H1 (cell line): ENCODE measurements around the gene NXN. TPM values are rescaled to one million over a fixed set of nuclear protein-coding genes. Genes with fewer than 3 reads are reported as not detected.

Source experiments
- CTCF ChIA-PET: fragments of 300-600 bp; sonication (Branson Sonifier 250); formaldehyde crosslinking; loops from one replicate; lab custom pipeline; 2021; ENCODE audit not compliant: partially characterized antibody; lab: Charles Lee
- POLR2A ChIA-PET: fragments of 300-600 bp; sonication (Branson Sonifier 250); formaldehyde crosslinking; loops from one replicate; lab custom pipeline; 2021; ENCODE audit warnings: inconsistent platforms; ENCODE audit not compliant: partially characterized antibody; lab: Charles Lee
- DNase-seq, 2 experiments: peaks; one replicate each; pipeline versions ENCODE4 v3.0.0 to v3.0.0-alpha.2; 2010 to 2022; ENCODE audit warnings: low spot score in 2 of 2, low read depth in 1 of 2, mixed read lengths in 1 of 2
- FAIRE-seq: peaks from 2 replicates; lab custom pipeline; 2011; peaks lifted over from hg19 to GRCh38; lab: Jason Lieb, UNC
- H2AFZ ChIP-seq: 2 replicates; pipeline ENCODE4 v1.8.1; 2012; ENCODE audit warnings: low read length, inconsistent platforms
- H2AK5ac ChIP-seq: 2 replicates; pipeline ENCODE4 v1.6.1; 2013; ENCODE audit warnings: low read depth, low read length
- H2BK120ac ChIP-seq: replicated peaks from 2 replicates; pipeline ENCODE3; 2013; ENCODE audit warnings: low read depth, low read length, inconsistent platforms
- H2BK12ac ChIP-seq: 2 replicates; pipeline ENCODE4 v1.6.1; 2013; ENCODE audit warnings: low read depth, low read length
- H2BK15ac ChIP-seq: 2 replicates; pipeline ENCODE4 v1.6.1; 2013; ENCODE audit warnings: low read length
- H2BK20ac ChIP-seq: 2 replicates; pipeline ENCODE4 v1.6.1; 2013; ENCODE audit warnings: low read length
- H2BK5ac ChIP-seq: 2 replicates; pipeline ENCODE4 v1.6.1; 2013; ENCODE audit warnings: low read depth, low read length
- H3K14ac ChIP-seq: 2 replicates; pipeline ENCODE4 v1.6.1; 2013; ENCODE audit warnings: inconsistent platforms; ENCODE audit not compliant: insufficient read length
- H3K18ac ChIP-seq: 2 replicates; pipeline ENCODE4 v1.6.1; 2013; ENCODE audit warnings: low read length; ENCODE audit errors: extremely low read depth
- H3K23ac ChIP-seq: 2 replicates; pipeline ENCODE4 v1.6.1; 2013; ENCODE audit warnings: inconsistent platforms; ENCODE audit not compliant: insufficient read length
- H3K23me2 ChIP-seq: 2 replicates; pipeline ENCODE4 v1.6.1; 2013; ENCODE audit warnings: low read depth, low read length
- H3K27ac ChIP-seq: 2 replicates; pipeline ENCODE4 v1.6.1; 2011; ENCODE audit warnings: low read depth, low read length, inconsistent platforms
- H3K27me3 ChIP-seq, 4 experiments: replicated peaks in 1 of 4; 1 replicate in 1 of 4; 2 replicates in 3 of 4; pipeline versions ENCODE4 v1.6.1 to v1.8.1; 2011 to 2013; ENCODE audit warnings: low read length in 3 of 4, mild to moderate bottlenecking in 3 of 4, inconsistent platforms in 2 of 4, mixed read lengths in 2 of 4, moderate library complexity in 1 of 4; ENCODE audit not compliant: control insufficient read depth in 3 of 4, insufficient read depth in 3 of 4; ENCODE audit errors: extremely low read depth in 1 of 4
- H3K36me3 ChIP-seq, 4 experiments: 2 replicates each; pipeline versions ENCODE4 v1.6.1 to v1.8.1; 2011 to 2013; ENCODE audit warnings: mild to moderate bottlenecking in 4 of 4, low read length in 3 of 4, moderate library complexity in 2 of 4, control low read depth in 1 of 4, inconsistent platforms in 1 of 4; ENCODE audit not compliant: insufficient read depth in 4 of 4, control insufficient read depth in 2 of 4
- H3K4ac ChIP-seq: replicated peaks from 2 replicates; pipeline ENCODE3; 2013; ENCODE audit warnings: low read length, low read depth, mixed read lengths, inconsistent platforms; ENCODE audit not compliant: insufficient read length
- H3K4me1 ChIP-seq, 4 experiments: replicated peaks in 1 of 4; 1 replicate in 1 of 4; 2 replicates in 3 of 4; pipeline versions ENCODE4 v1.6.1 to v1.8.1; 2011 to 2013; ENCODE audit warnings: low read length in 3 of 4, inconsistent platforms in 2 of 4, mixed read lengths in 1 of 4; ENCODE audit not compliant: insufficient read depth in 4 of 4, control insufficient read depth in 3 of 4
- H3K4me2 ChIP-seq, 2 experiments: 2 replicates each; pipeline versions ENCODE4 v1.6.1 to v1.8.1; 2011 to 2013; ENCODE audit warnings: low read depth in 2 of 2, low read length in 2 of 2, control low read depth in 1 of 2, inconsistent platforms in 1 of 2, mild to moderate bottlenecking in 1 of 2; ENCODE audit not compliant: insufficient read depth in 1 of 2
- H3K4me3 ChIP-seq, 4 experiments: fragments of 200-600, 300-600 bp in 1 of 4; sonication (generic), shearing (Covaris generic), sonication (Bioruptor Twin) in 1 of 4; 2 replicates each; pipeline versions ENCODE4 v1.5.1 to v1.8.1; 2011 to 2016; ENCODE audit warnings: low read length in 4 of 4, low read depth in 3 of 4, control low read depth in 2 of 4, inconsistent platforms in 2 of 4, mild to moderate bottlenecking in 2 of 4, mixed read lengths in 1 of 4, moderate library complexity in 1 of 4; ENCODE audit not compliant: insufficient read depth in 2 of 4; ENCODE audit errors: extremely low read depth in 1 of 4
- H3K56ac ChIP-seq: replicated peaks from 2 replicates; pipeline ENCODE3; 2013; ENCODE audit warnings: low read depth, mild to moderate bottlenecking, mixed read lengths, low read length, inconsistent platforms; ENCODE audit not compliant: insufficient read length
- H3K79me1 ChIP-seq: 2 replicates; pipeline ENCODE4 v1.6.1; 2013; ENCODE audit warnings: low read depth, low read length, control low read depth
- H3K79me2 ChIP-seq, 2 experiments: 2 replicates each; pipeline versions ENCODE4 v1.6.1 to v1.8.1; 2012 to 2013; ENCODE audit warnings: low read length in 2 of 2, mild to moderate bottlenecking in 2 of 2, inconsistent platforms in 1 of 2; ENCODE audit not compliant: insufficient read depth in 2 of 2, control insufficient read depth in 1 of 2
- H3K9ac ChIP-seq, 4 experiments: replicated peaks in 1 of 4; 1 replicate in 1 of 4; 2 replicates in 3 of 4; pipeline versions ENCODE4 v1.6.1 to v1.8.1; 2011 to 2013; ENCODE audit warnings: low read depth in 3 of 4, low read length in 3 of 4, control low read depth in 2 of 4, mild to moderate bottlenecking in 2 of 4, moderate library complexity in 2 of 4, inconsistent platforms in 1 of 4; ENCODE audit errors: extremely low read depth in 1 of 4
- H3K9me3 ChIP-seq, 2 experiments: 2 replicates each; pipeline versions ENCODE4 v1.6.1 to v1.8.1; 2012 to 2013; ENCODE audit warnings: mild to moderate bottlenecking in 2 of 2, moderate library complexity in 2 of 2, control low read depth in 1 of 2, inconsistent platforms in 1 of 2, low read depth in 1 of 2, low read length in 1 of 2, mixed read lengths in 1 of 2; ENCODE audit not compliant: insufficient read depth in 2 of 2
- H4K20me1 ChIP-seq, 2 experiments: replicated peaks in 1 of 2; 2 replicates each; pipeline versions ENCODE3 to v1.8.1; 2011 to 2013; ENCODE audit warnings: inconsistent platforms in 2 of 2, low read length in 2 of 2, mild to moderate bottlenecking in 1 of 2; ENCODE audit not compliant: insufficient read depth in 2 of 2, control insufficient read depth in 1 of 2
- H4K5ac ChIP-seq: 2 replicates; pipeline ENCODE4 v1.6.1; 2013; ENCODE audit warnings: low read length, low read depth, mixed read lengths, inconsistent platforms; ENCODE audit not compliant: insufficient read length
- H4K8ac ChIP-seq: 2 replicates; pipeline ENCODE4 v1.8.0; 2013; ENCODE audit warnings: mild to moderate bottlenecking, moderate library complexity, low read length, inconsistent platforms; ENCODE audit not compliant: insufficient read depth; ENCODE audit errors: extremely low read depth
- H4K91ac ChIP-seq: replicated peaks from 2 replicates; pipeline ENCODE3; 2013; ENCODE audit warnings: low read length, mixed read lengths, inconsistent platforms; ENCODE audit not compliant: insufficient read length
- CBX5 ChIP-seq: fragments of 300-800, 300-1000 bp; sonication (generic); IDR thresholded peaks from 2 replicates; pipeline ENCODE4 v1.7.1; 2016; ENCODE audit warnings: antibody characterized with exemption, low read length, low read depth
- RNF2 ChIP-seq: fragments of 200-900, 300-1000 bp; sonication (generic); IDR thresholded peaks from 2 replicates; pipeline ENCODE4 v1.7.1; 2016; ENCODE audit warnings: borderline replicate concordance, low read depth, mild to moderate bottlenecking, antibody characterized with exemption, low read length; ENCODE audit not compliant: poor library complexity, severe bottlenecking; ENCODE audit errors: missing control alignments
- USF2 ChIP-seq: IDR thresholded peaks from 2 replicates; pipeline ENCODE4 v1.6.1; 2011; ENCODE audit warnings: low read length, improper control_type of control experiment
- WGBS, 2 experiments: shearing (Covaris generic) in 1 of 2; methylation state at CpG; one replicate each; pipeline versions ENCODE4 v1.1.6 to v1.1.7; 2013 to 2015; ENCODE audit warnings: low lambda C conversion rate in 2 of 2, mixed read lengths in 2 of 2, inconsistent platforms in 1 of 2, low coverage in 1 of 2, missing lambda C conversion rate in 1 of 2; ENCODE audit not compliant: insufficient replicate concordance in 2 of 2, insufficient coverage in 1 of 2, insufficient read length in 1 of 2; ENCODE audit errors: extremely low coverage in 1 of 2, missing lambda C conversion rate in 1 of 2; 5-methylcytosine and 5-hydroxymethylcytosine counted together
- polyA plus RNA-seq, 7 experiments: library from polyadenylated mRNA; depleted of rRNA in 3 of 7; stranded (reverse) in 5 of 7; unstranded in 2 of 7; fragments of >200 nt in 5 of 7; fragments of 200-250 nt in 2 of 7; gene quantifications; 1 replicate in 5 of 7; 2 replicates in 1 of 7; 4 replicates in 1 of 7; pipeline versions ENCODE4 v1.2.1 to v1.2.3, GENCODE V29; 2011 to 2013; ENCODE audit warnings: missing spikeins in 2 of 7, mixed read lengths in 2 of 7
- total RNA-seq: library from RNA; stranded (reverse); fragmentation: NEBNext Ultra II Directional; extraction: Animal tissue kit (Norgen Biotek cat#: 25700); gene quantifications from 2 replicates; pipeline ENCODE4 v1.2.1, GENCODE V29; 2021

The NXN gene
- total and polyA plus RNA-seq, 2 of the 8 experiments (the other 6 are each of a cell fraction or from before 2014, with no cell fraction given) = 94.1 to 107 TPM

- no peaks in the 10 kb centered on the region for H3K9me3 ChIP-seq
- H3K23ac ChIP-seq = no peak overlapping the region
- FAIRE-seq (no peak), DNase-seq (no peak)
- H2BK120ac ChIP-seq = no peak overlapping the region
- no peak overlapping the region for H3K56ac ChIP-seq
- no peak overlapping the region for H4K91ac ChIP-seq
- H3K27me3 ChIP-seq = no peaks in the 10 kb centered on the region; a peak in 1 of 7 replicates
- no peaks in the 10 kb centered on the region; a peak in 1 of 8 replicates for H3K36me3 ChIP-seq
- H3K79me2 ChIP-seq = peaks cover 3 to 63% of the 10 kb centered on the region in 2 experiments; a peak in 3 of 4 replicates
- H3K27ac ChIP-seq = no peak overlapping the region
- WGBS, 2 experiments = 91% methylated on average over 9 of the region's 9 CpGs; no CpG with 5 or more reads in 1 of the 2 experiments
- H2AFZ ChIP-seq = no peak overlapping the region
- no peak overlapping the region for H2BK20ac ChIP-seq
- no peak overlapping the region for H3K14ac ChIP-seq
- H4K20me1 ChIP-seq = no peaks in the 10 kb centered on the region
- H2BK5ac ChIP-seq = no peak overlapping the region
- H3K4me2 ChIP-seq = no peak overlapping the region
- CTCF ChIA-PET = interaction anchor here (0.7 to 3.7 kb wide), 10 partner anchors 14 to 138 kb away, joined by 3 to 22 read pairs (median 4); partner anchors contain the start of gene NXN
- H3K4me3 ChIP-seq = no peak overlapping the region
- peaks cover 13 to 21% (median 17%) of the 10 kb centered on the region in 4 experiments for H3K4me1 ChIP-seq
- no peak overlapping the region for H2BK12ac ChIP-seq
- POLR2A ChIA-PET = interaction anchor here (0.6 to 3.8 kb wide), 3 partner anchors 18 to 29 kb away, joined by 3 to 13 read pairs (median 5); no protein-coding TSS in a partner anchor
- H3K9ac ChIP-seq = no peak overlapping the region
- TF ChIP-seq CBX5 = no peak
- TF ChIP-seq RNF2 = no peak
- no peak for TF ChIP-seq USF2
- TF ChIP-seq, all 59 proteins: peak for 0
- Histone ChIP-seq H3K23me2 (0 out of 2 replicates have a peak, but pooled peaks cover 2% of the 10 kb centered on the region), H2AK5ac (no peak overlapping the region), H3K18ac (no peak overlapping the region), H2BK15ac (no peak overlapping the region), H4K5ac (no peak overlapping the region), H3K4ac (no peak overlapping the region), H3K79me1 (peaks cover 3% of the 10 kb centered on the region), H4K8ac (no peak overlapping the region)
Observed at GRCh38 chr17:930258-930657, 49.3 kb downstream of the NXN start.
